HG03342 (cell line): ENCODE measurements around the gene SLC12A6.

ENCODE experiments used
- ATAC-seq: cut with Tn5 transposase; IDR thresholded peaks from one replicate; pipeline ENCODE4 v1.9.1; 2021; ENCODE audit warnings: mild to moderate bottlenecking, moderate library complexity; ENCODE audit not compliant: unreplicated experiment

Gene SLC12A6

GRCh38 chr15:34332553-34333120 lies 4.9 kb downstream of the SLC12A6 start:
- no peak for ATAC-seq

GRCh38 chr15:34331809-34332208 lies 5.8 kb downstream of the SLC12A6 start:
- ATAC-seq: no peak

DNA sequence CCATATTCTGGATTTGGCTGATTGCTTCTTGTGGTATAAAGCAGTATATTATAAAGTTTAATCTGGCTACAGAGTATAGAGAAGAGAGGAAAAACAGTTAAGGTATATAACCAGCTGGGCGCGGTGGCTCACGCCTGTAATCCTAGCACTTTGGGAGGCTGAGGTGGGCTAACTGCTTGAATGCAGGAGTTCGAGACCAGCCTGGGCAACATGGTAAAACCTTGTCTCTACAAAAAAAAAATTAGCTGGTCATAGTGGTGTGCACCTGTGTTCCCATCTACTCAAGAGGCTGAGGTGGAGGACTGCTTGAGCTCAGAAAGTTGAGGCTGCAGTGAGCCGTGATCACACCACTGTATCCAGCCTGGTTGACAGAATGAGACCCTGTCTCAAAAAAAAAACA lies 7.3 kb downstream of the SLC12A6 start:
- no peak for ATAC-seq

- no peak for ATAC-seq
Observed at GRCh38 chr15:34329006-34329405, 8.6 kb downstream of the SLC12A6 start.

- ATAC-seq: no peak
Observed at GRCh38 chr15:34327906-34328305, 9.7 kb downstream of the SLC12A6 start.

- ATAC-seq: no peak
Observed at GRCh38 chr15:34325368-34325767, 12.2 kb downstream of the SLC12A6 start.

DNA sequence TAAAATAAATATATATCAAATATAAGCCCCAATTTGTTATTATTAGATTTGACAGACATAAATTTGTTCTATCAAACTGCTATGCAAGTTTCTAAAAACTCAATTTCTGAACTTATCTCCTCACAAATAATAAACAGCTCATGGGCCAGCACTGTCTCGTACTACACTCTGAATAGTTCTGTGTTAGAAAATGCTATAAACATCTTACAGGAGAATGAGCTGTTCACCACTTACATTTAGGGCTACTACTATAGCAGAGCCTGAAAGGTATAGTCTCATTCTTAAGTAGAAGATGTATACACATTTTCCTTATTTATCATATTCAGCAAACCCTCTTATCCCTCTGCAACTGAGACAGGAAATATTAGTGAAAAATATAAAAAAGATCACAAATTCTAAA lies 12.6 kb downstream of the SLC12A6 start:
- no peak for ATAC-seq

DNA sequence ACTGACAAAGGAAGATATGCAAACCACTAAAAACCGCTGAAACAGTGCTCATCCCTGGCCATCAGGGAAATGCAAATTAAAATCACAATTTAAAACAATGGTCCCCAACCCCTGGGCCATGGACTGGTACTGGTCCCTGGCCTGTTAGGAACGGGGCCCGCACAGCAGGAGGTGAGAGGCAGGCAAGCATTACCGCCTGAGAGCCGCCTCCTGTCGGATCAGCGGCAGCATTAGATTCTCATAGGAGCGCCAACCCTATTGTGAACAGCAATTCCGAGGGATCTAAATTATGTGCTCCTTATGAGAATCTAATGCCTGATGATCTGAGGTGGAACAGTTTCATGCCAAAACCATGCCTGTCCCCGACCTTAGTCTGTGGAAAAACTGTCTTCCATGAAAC lies 14.4 kb downstream of the SLC12A6 start:
- ATAC-seq: no peak

DNA sequence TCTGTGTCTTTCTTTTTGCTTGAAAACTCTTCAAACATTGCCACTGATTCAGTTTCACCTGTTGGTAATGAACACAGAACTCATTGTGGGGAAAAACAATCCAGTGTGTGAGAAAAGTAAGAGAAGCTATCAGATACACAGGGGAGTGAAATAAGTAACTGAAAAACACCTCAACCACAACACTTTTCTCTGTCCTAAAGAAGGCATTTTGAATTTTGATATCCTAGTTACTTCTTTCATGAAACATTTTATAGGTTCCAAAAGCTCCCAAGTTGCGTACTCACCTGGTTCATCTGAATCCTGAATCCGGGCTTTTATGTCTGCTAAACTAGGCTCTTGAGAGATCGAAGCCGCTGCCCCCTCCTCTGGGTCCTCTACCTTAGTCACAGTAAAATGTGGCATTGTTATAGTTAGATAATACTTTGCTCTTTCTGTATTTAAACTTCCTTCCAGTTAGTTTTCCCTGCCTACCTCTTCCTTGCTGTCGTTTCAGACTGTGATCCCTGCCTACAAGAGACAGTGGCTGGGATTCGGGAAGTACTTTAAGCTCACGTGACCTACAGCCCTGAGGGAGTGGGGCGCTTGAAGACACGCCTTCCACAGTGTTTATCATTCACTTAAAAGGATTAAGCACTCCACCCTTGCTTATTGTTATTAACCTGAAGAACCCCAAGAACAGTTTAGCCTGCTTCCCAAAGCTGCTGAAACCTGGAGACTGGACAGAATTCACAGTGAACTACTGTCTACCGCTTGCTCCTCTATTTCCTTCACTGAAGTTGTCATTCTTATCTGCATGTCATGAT lies 19.1 kb downstream of the SLC12A6 start:
- peak; percentile 79 for ATAC-seq

- ATAC-seq: no peak
Observed at GRCh38 chr15:34314491-34315490, 22.8 kb downstream of the SLC12A6 start.

GRCh38 chr15:34311563-34311962 lies 26.0 kb downstream of the SLC12A6 start:
- no peak for ATAC-seq

- ATAC-seq: no peak
Observed at GRCh38 chr15:34304613-34305012, 33.0 kb downstream of the SLC12A6 start.

GRCh38 chr15:34301058-34301457 lies 36.5 kb downstream of the SLC12A6 start:
- no peak for ATAC-seq

DNA sequence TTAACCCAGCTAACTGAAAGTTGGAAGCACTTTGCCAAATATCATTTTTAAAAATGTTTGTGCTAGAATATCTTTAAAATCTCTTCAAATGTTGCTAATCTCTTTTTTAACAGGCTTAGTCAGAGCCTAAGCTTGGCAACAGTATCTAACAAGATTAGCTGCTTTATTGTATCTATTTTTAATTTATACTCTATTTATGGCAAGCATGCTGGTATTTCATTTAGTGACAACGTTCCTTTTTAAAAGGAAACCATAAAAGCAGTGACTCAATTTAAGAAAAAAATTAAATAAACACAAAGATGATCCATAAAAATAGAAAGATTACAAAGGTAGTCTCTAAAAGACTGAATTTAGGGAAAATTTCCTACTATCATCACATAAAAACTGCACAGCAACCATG lies 40.5 kb downstream of the SLC12A6 start:
- ATAC-seq: no peak

DNA sequence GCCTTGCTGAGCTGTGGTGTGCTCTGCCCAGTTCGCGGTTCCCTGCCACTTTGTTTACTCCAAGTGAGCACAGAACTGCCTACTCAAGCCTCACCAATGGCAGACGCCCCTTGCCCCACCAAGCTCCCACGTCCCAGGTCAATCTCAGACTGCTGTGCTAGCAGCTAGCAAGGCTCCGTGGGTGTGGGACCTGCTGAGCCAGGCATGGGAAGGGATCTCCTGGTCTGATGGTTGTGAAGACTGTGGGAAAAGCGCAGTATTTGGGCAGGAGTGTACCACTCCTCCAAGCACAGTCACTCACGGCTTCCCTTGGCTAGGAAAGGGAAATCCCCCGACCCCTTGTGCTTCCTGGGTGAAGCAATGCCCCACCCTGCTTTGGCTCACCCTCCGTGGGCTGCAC lies 45.0 kb downstream of the SLC12A6 start:
- ATAC-seq: no peak

- no peak for ATAC-seq
Observed at GRCh38 chr15:34284937-34285336, 52.6 kb downstream of the SLC12A6 start.

DNA sequence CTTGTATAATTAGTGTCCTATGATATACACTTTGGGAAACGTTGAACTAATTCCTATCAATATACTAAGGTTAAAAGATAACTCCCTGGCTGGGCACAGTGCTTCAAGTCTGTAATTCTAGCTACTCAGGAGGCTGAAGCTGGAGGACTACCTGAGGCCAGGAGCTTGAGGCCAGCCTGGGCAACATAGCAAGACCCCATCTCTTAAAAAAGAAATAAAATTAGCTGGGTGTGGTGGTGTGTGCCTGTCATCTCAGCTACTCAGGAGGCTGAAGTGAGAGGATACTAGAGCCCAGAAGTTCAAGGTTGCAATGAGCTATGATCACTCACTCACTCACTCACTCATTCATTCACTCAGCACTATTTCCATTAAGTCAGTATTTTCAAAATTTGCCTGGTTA lies 55.2 kb downstream of the SLC12A6 start:
- no peak for ATAC-seq

GRCh38 chr15:34280193-34280592 lies 57.4 kb downstream of the SLC12A6 start:
- no peak for ATAC-seq

- no peak for ATAC-seq
Observed at GRCh38 chr15:34279368-34279767, 58.2 kb downstream of the SLC12A6 start.

DNA sequence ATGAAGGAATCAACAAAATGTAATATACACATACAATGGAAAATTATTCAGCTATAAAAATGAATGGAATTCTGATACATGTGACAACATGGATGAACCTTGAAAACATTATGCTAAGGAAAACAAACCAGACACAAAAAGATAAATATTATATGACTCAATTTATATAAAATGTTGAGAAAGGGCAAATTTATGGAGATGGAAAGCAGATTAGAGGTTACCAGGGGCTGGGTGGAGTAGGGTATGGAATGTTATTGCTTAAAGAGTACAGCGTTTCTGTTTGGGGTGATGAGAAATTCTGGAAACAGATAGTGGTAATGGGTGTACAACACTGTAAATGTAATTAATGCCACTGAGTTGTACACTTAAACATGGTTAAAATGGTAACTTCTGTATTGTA lies 61.9 kb downstream of the SLC12A6 start:
- no peak for ATAC-seq

DNA sequence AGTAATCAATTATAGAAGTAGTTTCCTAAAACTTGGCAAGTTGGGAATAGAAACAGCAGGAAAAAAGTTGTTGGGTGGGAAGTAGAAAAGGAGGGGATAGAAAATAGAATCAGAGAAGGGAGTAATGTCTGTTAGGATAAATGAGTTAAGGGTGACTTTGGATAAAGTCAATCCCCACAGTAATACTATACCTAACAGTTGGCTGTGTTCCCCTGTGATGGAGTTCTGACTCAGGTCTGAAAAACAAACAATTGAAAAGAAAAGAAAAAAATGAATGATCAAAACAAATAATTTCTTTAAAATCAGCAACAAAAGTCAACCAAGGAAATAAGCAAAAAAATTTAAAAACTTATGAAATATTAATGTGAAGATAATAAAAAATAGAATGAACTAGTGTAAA lies 62.4 kb downstream of the SLC12A6 start:
- no peak for ATAC-seq

GRCh38 chr15:34271493-34271892 lies 66.1 kb downstream of the SLC12A6 start:
- no peak for ATAC-seq
